Adrenal gland (tissue), 5 donors: Measurements from ENCODE around the gene NPC1L1.

Experiments
- CTCF ChIP-seq, 6 experiments: fragments of 450-650 bp in 4 of 6; fragments of 200-600 bp in 2 of 6; sonication (generic) in 1 of 6; IDR thresholded peaks; 1 replicate in 5 of 6; 2 replicates in 1 of 6; pipeline versions ENCODE4 v1.5.1 to v1.8.0; 2016 to 2021; ENCODE audit warnings: antibody characterized with exemption in 6 of 6, mild to moderate bottlenecking in 2 of 6, moderate library complexity in 1 of 6
- POLR2A ChIP-seq, 2 donors: fragments of 450-650 bp; IDR thresholded peaks; one replicate each; pipeline ENCODE4 v1.6.1; 2017; ENCODE audit warnings: antibody characterized with exemption in 2 of 2, mild to moderate bottlenecking in 2 of 2, moderate library complexity in 1 of 2
- donor health status: DM: no; HTN: no; CAD: no.

GRCh38 chr7:44520574-44520973, 20.6 kb downstream of the NPC1L1 start:
- TF ChIP-seq CTCF (IDR thresholded peaks at IDR 0.05) (no peak), POLR2A (IDR thresholded peaks at IDR 0.05) (no peak)
